ENCODE results near the gene ASIC3.

GRCh38 chr7:151035902-151036301 is 12.4 kb upstream of the ASIC3 start:
- no peak for TF ChIP-seq CTCF (optimal IDR thresholded peaks at IDR 0.05 in 1 of 3, IDR thresholded peaks at IDR 0.05 in 1 of 3, conservative IDR thresholded peaks at IDR 0.05 in 1 of 3; ENCODE audit: extremely low read depth in 1 of 3, insufficient read depth in 2 of 3, low read length in 3 of 3)
- TF ChIP-seq EZH2 (IDR thresholded peaks at IDR 0.05; ENCODE audit: low read length), result no peak
